HG03139 (cell line): ENCODE results near the gene OLIG3.

ENCODE experiments used
- ATAC-seq: cut with Tn5 transposase; IDR thresholded peaks from one replicate; pipeline ENCODE4 v1.9.1; 2021; ENCODE audit not compliant: unreplicated experiment

OLIG3 gene

GRCh38 chr6:137496368-137496767 lies 2.2 kb upstream of the OLIG3 start:
- no peak for ATAC-seq

- ATAC-seq = no peak
Measured at GRCh38 chr6:137495703-137496336, 1.6 kb upstream of the OLIG3 start.

GRCh38 chr6:137494988-137495702 lies 951 bp upstream of the OLIG3 start:
- no peak for ATAC-seq

- ATAC-seq = no peak
Measured at GRCh38 chr6:137493218-137494038, 766 bp downstream of the OLIG3 start.

- no peak for ATAC-seq
Measured at GRCh38 chr6:137492289-137493217, 1.6 kb downstream of the OLIG3 start.

- no peak for ATAC-seq
Measured at GRCh38 chr6:137491478-137491877, 2.7 kb downstream of the OLIG3 start.

- no peak for ATAC-seq
Measured at GRCh38 chr6:137490961-137491360, 3.2 kb downstream of the OLIG3 start.

- no peak for ATAC-seq
Measured at GRCh38 chr6:137490006-137490905, 3.9 kb downstream of the OLIG3 start.

GRCh38 chr6:137489046-137490005 lies 4.9 kb downstream of the OLIG3 start:
- no peak for ATAC-seq

GRCh38 chr6:137488150-137489045 lies 5.8 kb downstream of the OLIG3 start:
- ATAC-seq = no peak

- no peak for ATAC-seq
Measured at GRCh38 chr6:137487869-137488149, 6.4 kb downstream of the OLIG3 start.

GRCh38 chr6:137487181-137487868 lies 6.9 kb downstream of the OLIG3 start:
- no peak for ATAC-seq

GRCh38 chr6:137486416-137486815 lies 7.8 kb downstream of the OLIG3 start:
- ATAC-seq = no peak

GRCh38 chr6:137480431-137480830 lies 13.8 kb downstream of the OLIG3 start:
- no peak for ATAC-seq

- no peak for ATAC-seq
Measured at GRCh38 chr6:137475103-137475502, 19.1 kb downstream of the OLIG3 start.

- ATAC-seq = no peak
Measured at GRCh38 chr6:137473598-137473997, 20.6 kb downstream of the OLIG3 start.

GRCh38 chr6:137472641-137473137 lies 21.5 kb downstream of the OLIG3 start:
- no peak for ATAC-seq
